OCI-LY7 (cell line): Measurements from ENCODE around the gene ANAPC1. TPM values are rescaled to one million over a fixed set of nuclear protein-coding genes. Genes with fewer than 3 reads are reported as not detected.
"Not testable (repeated sequence)": the region's sequence is repeated elsewhere in the genome, so short reads cannot be mapped to it uniquely, and the experiment has no call there.

Source experiments
- BruUV-seq: library from RNA; stranded (reverse); fragments of 400-500 nt; replicated peaks from 2 replicates; lab custom pipeline; 2021; lab: Mats Ljungman, UMichigan
- CTCF ChIA-PET: fragments of 300-600 bp; sonication (Branson Sonifier 250); formaldehyde crosslinking; loops from one replicate; lab custom pipeline; 2022; ENCODE audit warnings: antibody characterized with exemption; ENCODE audit not compliant: unreplicated experiment; lab: Charles Lee
- POLR2A ChIA-PET: fragments of 300-600 bp; sonication (Branson Sonifier 250); formaldehyde crosslinking; loops from one replicate; lab custom pipeline; 2022; ENCODE audit warnings: antibody characterized with exemption; lab: Charles Lee
- DNase-seq: peaks from one replicate; pipeline ENCODE4 v3.0.0-alpha.2; 2015; ENCODE audit warnings: low spot score
- H2AFZ ChIP-seq: fragments of 200-600 bp; sonication (generic), shearing (Covaris generic); 2 replicates; pipeline ENCODE4 v1.6.1; 2014; ENCODE audit warnings: mild to moderate bottlenecking, antibody characterized with exemption, low read length, moderate library complexity
- H3K27ac ChIP-seq: fragments of 200-600 bp; sonication (generic); 2 replicates; pipeline ENCODE4 v1.5.1; 2014; ENCODE audit warnings: mixed run types, low read depth, mild to moderate bottlenecking, moderate library complexity, low read length, inconsistent platforms; ENCODE audit not compliant: poor library complexity, severe bottlenecking
- H3K36me3 ChIP-seq: fragments of 200-600 bp; sonication (generic); 2 replicates; pipeline ENCODE4 v1.6.1; 2014; ENCODE audit warnings: mild to moderate bottlenecking, antibody characterized with exemption, low read length, moderate library complexity, mixed read lengths; ENCODE audit not compliant: insufficient read depth
- H3K4me1 ChIP-seq: fragments of 200-600 bp; sonication (generic); 2 replicates; pipeline ENCODE4 v1.5.1; 2014; ENCODE audit warnings: mild to moderate bottlenecking, low read length; ENCODE audit not compliant: insufficient read depth, poor library complexity, severe bottlenecking
- H3K4me2 ChIP-seq: fragments of 200-600 bp; sonication (generic); 2 replicates; pipeline ENCODE4 v1.6.1; 2014; ENCODE audit warnings: mild to moderate bottlenecking, low read length
- H3K4me3 ChIP-seq: fragments of 200-600 bp; sonication (generic); 2 replicates; pipeline ENCODE4 v1.5.1; 2014; ENCODE audit warnings: mild to moderate bottlenecking, low read depth, low read length; ENCODE audit not compliant: poor library complexity, severe bottlenecking
- H3K79me2 ChIP-seq: fragments of 200-600 bp; sonication (generic); 2 replicates; pipeline ENCODE4 v1.6.1; 2016; ENCODE audit warnings: low read depth, mild to moderate bottlenecking, low read length, moderate library complexity, mixed read lengths; ENCODE audit not compliant: insufficient read depth
- H3K9me2 ChIP-seq: fragments of 200-600 bp; sonication (generic); 2 replicates; pipeline ENCODE4 v1.6.1; 2016; ENCODE audit warnings: mild to moderate bottlenecking, low read length, mixed read lengths; ENCODE audit not compliant: insufficient read depth
- H3K9me3 ChIP-seq: fragments of 200-600 bp; sonication (generic); 2 replicates; pipeline ENCODE4 v1.6.1; 2014; ENCODE audit warnings: mild to moderate bottlenecking, mixed run types, low read length, mixed read lengths
- H4K20me1 ChIP-seq: fragments of 200-600 bp; sonication (generic); 2 replicates; pipeline ENCODE4 v1.6.1; 2014; ENCODE audit warnings: mild to moderate bottlenecking, antibody characterized with exemption, low read length, moderate library complexity, mixed read lengths; ENCODE audit not compliant: insufficient read depth
- EZH2phosphoT487 ChIP-seq: fragments of 200-600 bp; sonication (generic); IDR thresholded peaks from 2 replicates; pipeline ENCODE4 v1.6.1; 2018; ENCODE audit warnings: low read depth, borderline replicate concordance, mild to moderate bottlenecking, mixed run types, antibody characterized with exemption, low read length, moderate library complexity, mixed read lengths
- intact Hi-C: fragments of 100-400 bp; cut with micrococcal nuclease; formaldehyde crosslinking; loops from one replicate; pipeline ENCODE4 v1.10.0; 2022; ENCODE audit not compliant: unreplicated experiment
- total RNA-seq, 2 experiments: library from RNA; depleted of rRNA in 1 of 2; stranded (reverse); fragments of >200 nt in 1 of 2; shearing (Covaris generic) in 1 of 2; gene quantifications; 2 replicates each; pipeline ENCODE4 v1.2.3, GENCODE V29; 2014 to 2022
- TF ChIP-seq, protein P1 (sequence below): fragments of 200-600 bp; sonication (generic); conservative IDR thresholded peaks from 2 replicates; pipeline ENCODE4 v1.5.1; 2014; ENCODE audit warnings: mild to moderate bottlenecking, antibody characterized with exemption, low read length, moderate library complexity, mixed read lengths

ANAPC1 gene
- total RNA-seq, 2 experiments from 2014 or later = 103 to 131 TPM

DNA sequence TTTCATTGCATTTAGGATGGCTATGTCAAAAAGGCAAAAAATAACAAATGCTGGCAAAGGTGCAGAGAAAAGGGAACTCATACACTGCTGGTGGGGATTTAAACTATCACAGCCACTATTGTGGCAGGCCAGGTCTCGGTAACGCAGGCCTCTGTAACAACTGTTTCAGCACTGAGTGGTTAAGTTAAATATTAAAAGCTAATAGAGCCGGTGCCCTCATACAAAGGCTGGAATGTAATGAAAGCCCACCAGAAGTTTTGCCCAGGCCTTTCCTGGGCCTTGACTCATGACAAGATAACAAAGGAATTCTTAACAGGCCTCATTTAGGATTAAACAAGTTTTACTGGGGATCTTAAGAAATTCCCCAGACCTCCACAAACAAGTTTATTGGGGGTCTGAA is 25.1 kb upstream of the ANAPC1 start:
- no TSS peak for BruUV-seq
- H2AFZ ChIP-seq = no peak overlapping the region
- H3K9me2 ChIP-seq = no peaks in the 10 kb centered on the region
- DNase-seq = no peak
- no peak overlapping the region for H3K4me2 ChIP-seq
- CTCF ChIA-PET = no interaction called here
- peaks cover 20% of the 10 kb centered on the region for H3K4me1 ChIP-seq
- no peaks in the 10 kb centered on the region for H3K36me3 ChIP-seq
- POLR2A ChIA-PET = no interaction called here
- H3K79me2 ChIP-seq = no peaks in the 10 kb centered on the region
- intact Hi-C loops = no loop called here
- no peak overlapping the region for H3K27ac ChIP-seq
- H3K4me3 ChIP-seq = no peak overlapping the region
- no peak for TF ChIP-seq EZH2phosphoT487
- TF ChIP-seq, protein P1, sequence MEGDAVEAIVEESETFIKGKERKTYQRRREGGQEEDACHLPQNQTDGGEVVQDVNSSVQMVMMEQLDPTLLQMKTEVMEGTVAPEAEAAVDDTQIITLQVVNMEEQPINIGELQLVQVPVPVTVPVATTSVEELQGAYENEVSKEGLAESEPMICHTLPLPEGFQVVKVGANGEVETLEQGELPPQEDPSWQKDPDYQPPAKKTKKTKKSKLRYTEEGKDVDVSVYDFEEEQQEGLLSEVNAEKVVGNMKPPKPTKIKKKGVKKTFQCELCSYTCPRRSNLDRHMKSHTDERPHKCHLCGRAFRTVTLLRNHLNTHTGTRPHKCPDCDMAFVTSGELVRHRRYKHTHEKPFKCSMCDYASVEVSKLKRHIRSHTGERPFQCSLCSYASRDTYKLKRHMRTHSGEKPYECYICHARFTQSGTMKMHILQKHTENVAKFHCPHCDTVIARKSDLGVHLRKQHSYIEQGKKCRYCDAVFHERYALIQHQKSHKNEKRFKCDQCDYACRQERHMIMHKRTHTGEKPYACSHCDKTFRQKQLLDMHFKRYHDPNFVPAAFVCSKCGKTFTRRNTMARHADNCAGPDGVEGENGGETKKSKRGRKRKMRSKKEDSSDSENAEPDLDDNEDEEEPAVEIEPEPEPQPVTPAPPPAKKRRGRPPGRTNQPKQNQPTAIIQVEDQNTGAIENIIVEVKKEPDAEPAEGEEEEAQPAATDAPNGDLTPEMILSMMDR = no peak
- no peaks in the 10 kb centered on the region for H4K20me1 ChIP-seq
- no peaks in the 10 kb centered on the region for H3K9me3 ChIP-seq

DNA sequence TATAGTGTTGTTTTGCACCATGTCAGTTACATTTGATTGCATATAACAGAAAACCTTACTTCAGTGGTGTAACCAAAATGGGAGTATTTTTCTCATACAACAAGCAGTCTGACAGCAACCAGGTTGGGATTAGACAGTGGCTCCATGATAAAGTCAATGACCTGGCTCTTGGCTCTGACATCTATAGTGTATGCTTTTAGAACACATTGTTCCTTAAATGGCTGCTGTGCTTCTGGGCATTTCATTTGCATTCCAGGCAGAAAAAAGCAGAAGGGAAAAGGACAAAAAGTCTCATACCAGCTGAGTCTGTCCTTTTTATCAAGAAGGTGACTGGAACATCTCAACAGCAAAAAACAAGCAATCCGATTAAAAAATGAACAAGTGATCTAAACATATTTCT is 24.6 kb upstream of the ANAPC1 start:
- H3K4me3 ChIP-seq = no peak overlapping the region
- ChIA-PET POLR2A (interaction anchor here (0.7 kb wide), 1 partner anchor 15 kb away, joined by 5 read pairs; no protein-coding TSS in a partner anchor), CTCF (no interaction called here)
- H3K27ac ChIP-seq = no peak overlapping the region
- H2AFZ ChIP-seq = no peak overlapping the region
- no peak for DNase-seq
- no peak overlapping the region for H3K4me2 ChIP-seq
- no peaks in the 10 kb centered on the region for H3K9me3 ChIP-seq
- no peaks in the 10 kb centered on the region for H4K20me1 ChIP-seq
- no peaks in the 10 kb centered on the region for H3K36me3 ChIP-seq
- H3K79me2 ChIP-seq = no peaks in the 10 kb centered on the region
- no peaks in the 10 kb centered on the region for H3K9me2 ChIP-seq
- BruUV-seq = no TSS peak
- intact Hi-C loops = no loop called here
- peaks cover 20% of the 10 kb centered on the region for H3K4me1 ChIP-seq
- TF ChIP-seq EZH2phosphoT487 = no peak
- TF ChIP-seq, protein P1 = no peak

DNA sequence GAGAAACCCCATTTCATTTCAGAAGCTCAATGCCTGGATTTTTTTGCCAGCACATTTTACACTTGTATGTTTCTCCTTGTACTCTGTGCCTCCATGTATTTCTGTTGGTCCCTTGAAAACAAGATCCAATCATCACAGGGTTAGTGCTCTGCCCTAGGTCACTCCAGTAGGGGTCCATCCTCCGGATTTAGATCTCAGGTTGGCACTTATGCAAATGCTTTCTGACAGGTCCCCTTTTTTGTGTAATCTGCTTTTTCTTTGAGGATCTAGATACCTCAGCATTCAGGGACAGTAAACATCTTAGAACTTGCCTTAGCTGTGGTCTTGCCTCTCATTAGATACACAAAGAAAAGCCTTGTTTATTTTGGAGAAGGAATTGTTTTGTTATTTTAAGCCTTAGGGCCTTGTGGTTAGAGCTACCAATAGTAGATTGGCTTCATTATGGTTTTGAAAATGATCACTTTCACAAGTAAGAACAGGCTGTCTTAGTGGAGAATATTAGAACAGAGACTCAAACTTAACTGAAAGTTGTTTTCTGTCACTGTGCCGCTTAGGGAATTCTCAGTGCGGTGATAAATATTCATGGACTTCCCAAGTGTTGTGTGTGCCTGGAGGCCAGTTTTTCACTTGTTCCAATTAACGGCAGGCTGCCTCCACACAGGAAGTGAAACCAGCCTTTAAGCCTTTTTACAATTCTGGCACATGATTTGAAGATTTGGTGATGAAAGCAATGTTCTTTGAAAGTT is 22.2 kb upstream of the ANAPC1 start:
- intact Hi-C loops = no loop called here
- Histone ChIP-seq H3K4me2 (peak overlapping the region; percentile 46), H3K79me2 (no peaks in the 10 kb centered on the region), H3K9me3 (no peaks in the 10 kb centered on the region), H3K4me3 (no peak overlapping the region), H2AFZ (peak overlapping the region; percentile 30), H3K9me2 (no peaks in the 10 kb centered on the region), H3K27ac (no peak overlapping the region), H3K4me1 (peaks cover 20% of the 10 kb centered on the region), H4K20me1 (no peaks in the 10 kb centered on the region), H3K36me3 (no peaks in the 10 kb centered on the region)
- CTCF ChIA-PET = interaction anchor here (1.3 kb wide), 1 partner anchor 146 kb away, joined by 3 read pairs; no protein-coding TSS in a partner anchor
- no TSS peak for BruUV-seq
- POLR2A ChIA-PET = interaction anchor here (0.7 to 1.4 kb wide), 3 partner anchors 12 to 870 kb away, joined by 5 read pairs; no protein-coding TSS in a partner anchor
- peak; percentile 57 for DNase-seq
- no peak for TF ChIP-seq EZH2phosphoT487

GRCh38 chr2:111905475-111905869 is 21.5 kb upstream of the ANAPC1 start:
- H3K27ac ChIP-seq, H3K9me3 ChIP-seq, H3K4me2 ChIP-seq, H3K79me2 ChIP-seq, H3K9me2 ChIP-seq, H3K4me3 ChIP-seq, H2AFZ ChIP-seq, intact Hi-C loops, DNase-seq, H4K20me1 ChIP-seq, BruUV-seq, H3K36me3 ChIP-seq: not testable (repeated sequence)
- CTCF ChIA-PET = interaction anchor here (1.3 kb wide), 1 partner anchor 147 kb away, joined by 3 read pairs; no protein-coding TSS in a partner anchor
- POLR2A ChIA-PET = interaction anchor here (0.7 to 1.1 kb wide), 2 partner anchors 13 to 870 kb away, joined by 5 read pairs; no protein-coding TSS in a partner anchor
- H3K4me1 ChIP-seq = peaks cover 20% of the 10 kb centered on the region
